Measurements from ENCODE around the gene PDIA4.

DNA sequence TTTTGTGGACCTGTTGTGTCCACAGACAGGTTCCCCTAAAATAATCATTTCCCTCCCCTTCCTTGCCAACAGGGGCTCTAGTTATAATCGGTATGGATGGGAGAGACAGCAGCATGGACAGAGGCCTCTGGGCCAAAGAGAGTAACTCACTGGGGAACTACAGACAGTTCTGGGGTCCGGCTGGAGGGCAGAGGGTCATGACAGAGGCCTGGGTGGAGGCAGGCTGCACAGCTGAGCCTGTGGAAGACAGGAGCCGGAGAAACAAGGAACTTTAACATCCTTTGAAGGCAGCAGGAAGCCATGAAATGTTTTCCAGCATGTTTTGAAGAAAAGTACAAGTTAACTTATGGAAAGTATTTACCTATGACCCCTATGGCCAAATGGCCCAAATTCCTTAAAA, 68.6 kb downstream of the PDIA4 start:
- TF ChIP-seq, protein P1, sequence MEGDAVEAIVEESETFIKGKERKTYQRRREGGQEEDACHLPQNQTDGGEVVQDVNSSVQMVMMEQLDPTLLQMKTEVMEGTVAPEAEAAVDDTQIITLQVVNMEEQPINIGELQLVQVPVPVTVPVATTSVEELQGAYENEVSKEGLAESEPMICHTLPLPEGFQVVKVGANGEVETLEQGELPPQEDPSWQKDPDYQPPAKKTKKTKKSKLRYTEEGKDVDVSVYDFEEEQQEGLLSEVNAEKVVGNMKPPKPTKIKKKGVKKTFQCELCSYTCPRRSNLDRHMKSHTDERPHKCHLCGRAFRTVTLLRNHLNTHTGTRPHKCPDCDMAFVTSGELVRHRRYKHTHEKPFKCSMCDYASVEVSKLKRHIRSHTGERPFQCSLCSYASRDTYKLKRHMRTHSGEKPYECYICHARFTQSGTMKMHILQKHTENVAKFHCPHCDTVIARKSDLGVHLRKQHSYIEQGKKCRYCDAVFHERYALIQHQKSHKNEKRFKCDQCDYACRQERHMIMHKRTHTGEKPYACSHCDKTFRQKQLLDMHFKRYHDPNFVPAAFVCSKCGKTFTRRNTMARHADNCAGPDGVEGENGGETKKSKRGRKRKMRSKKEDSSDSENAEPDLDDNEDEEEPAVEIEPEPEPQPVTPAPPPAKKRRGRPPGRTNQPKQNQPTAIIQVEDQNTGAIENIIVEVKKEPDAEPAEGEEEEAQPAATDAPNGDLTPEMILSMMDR (IDR thresholded peaks at IDR 0.05), result no peak
- TF ChIP-seq RCOR1 (IDR thresholded peaks at IDR 0.05; ENCODE audit: low read depth, low read length) (no peak), MAZ (IDR thresholded peaks at IDR 0.05; ENCODE audit: borderline replicate concordance, low read depth, low read length) (no peak)

Measured in A549 (cell line).